GM23338 (cell line): Measurements from ENCODE around the gene GAREM1.

Experiments
- CTCF ChIP-seq, 2 experiments: fragments of 200-600 bp in 1 of 2; sonication (generic) in 1 of 2; conservative IDR thresholded peaks; 2 replicates each; pipeline versions ENCODE4 v1.5.1 to v1.6.1; 2016 to 2017; ENCODE audit warnings: antibody characterized with exemption in 2 of 2, low read depth in 2 of 2, mild to moderate bottlenecking in 2 of 2, moderate library complexity in 1 of 2
- EZH2 ChIP-seq: fragments of 200-600 bp; sonication (generic); IDR thresholded peaks from one replicate; pipeline ENCODE4 v1.8.0; 2017; ENCODE audit warnings: antibody characterized with exemption, mild to moderate bottlenecking, low read depth; ENCODE audit not compliant: unreplicated experiment
- JUNB ChIP-seq: IDR thresholded peaks from one replicate; pipeline ENCODE4 v1.6.1; 2016; ENCODE audit warnings: antibody characterized with exemption; ENCODE audit not compliant: unreplicated experiment
- POLR2AphosphoS5 ChIP-seq: IDR thresholded peaks from 2 replicates; pipeline ENCODE4 v1.6.1; 2016; ENCODE audit warnings: antibody characterized with exemption, low read depth

GRCh38 chr18:32443706-32444215, 26.9 kb downstream of the GAREM1 start:
- TF ChIP-seq CTCF (conservative IDR thresholded peaks at IDR 0.05; ENCODE audit: low read depth in 2 of 2) (no peak), JUNB (no peak), EZH2 (no peak), POLR2AphosphoS5 (no peak)
